ENCODE data around the gene PTPRT. TPM values are rescaled to one million over a fixed set of nuclear protein-coding genes. Genes with fewer than 3 reads are reported as not detected.

Gene PTPRT
- polyA plus RNA-seq, 1 donor, result 0.78 TPM

GRCh38 chr20:42359617-42360016 is 830.1 kb downstream of the PTPRT start:
- Histone ChIP-seq H3K27me3 (ENCODE audit: control insufficient read depth, insufficient read depth, low read length) (no peaks in the 10 kb centered on the region), H3K27ac (ENCODE audit: low read length) (no peak overlapping the region), H3K4me1 (ENCODE audit: control insufficient read depth, insufficient read depth, low read length) (no peaks in the 10 kb centered on the region), H3K9me3 (ENCODE audit: control insufficient read depth, low read depth, low read length) (no peaks in the 10 kb centered on the region), H3K4me3 (ENCODE audit: low read length) (no peak overlapping the region), H3K36me3 (ENCODE audit: control insufficient read depth, insufficient read depth, low read length) (no peaks in the 10 kb centered on the region)
- no CpG with 5 or more reads among the region's 10 CpGs for WGBS (ENCODE audit: insufficient coverage, low lambda C conversion rate)
- DNase-seq, result no peak

GRCh38 chr20:42352096-42352495 is 837.6 kb downstream of the PTPRT start:
- Histone ChIP-seq H3K4me1 (ENCODE audit: control insufficient read depth, insufficient read depth, low read length) (no peaks in the 10 kb centered on the region), H3K36me3 (ENCODE audit: control insufficient read depth, insufficient read depth, low read length) (no peaks in the 10 kb centered on the region), H3K4me3 (ENCODE audit: low read length) (no peak overlapping the region), H3K27ac (ENCODE audit: low read length) (no peak overlapping the region), H3K27me3 (ENCODE audit: control insufficient read depth, insufficient read depth, low read length) (no peaks in the 10 kb centered on the region), H3K9me3 (ENCODE audit: control insufficient read depth, low read depth, low read length) (no peaks in the 10 kb centered on the region)
- no peak for DNase-seq
- WGBS (ENCODE audit: insufficient coverage, low lambda C conversion rate), result no CpG with 5 or more reads among the region's 6 CpGs

- no peaks in the 10 kb centered on the region for H3K4me1 ChIP-seq (ENCODE audit: control insufficient read depth, insufficient read depth, low read length)
- no peaks in the 10 kb centered on the region for H3K27me3 ChIP-seq (ENCODE audit: control insufficient read depth, insufficient read depth, low read length)
- H3K4me3 ChIP-seq (ENCODE audit: low read length), result no peak overlapping the region
- no peak overlapping the region for H3K27ac ChIP-seq (ENCODE audit: low read length)
- no peaks in the 10 kb centered on the region for H3K9me3 ChIP-seq (ENCODE audit: control insufficient read depth, low read depth, low read length)
- no peak for DNase-seq
- H3K36me3 ChIP-seq (ENCODE audit: control insufficient read depth, insufficient read depth, low read length), result no peaks in the 10 kb centered on the region
- no CpG with 5 or more reads among the region's 7 CpGs for WGBS (ENCODE audit: insufficient coverage, low lambda C conversion rate)
Measured at GRCh38 chr20:42350521-42350920, 839.2 kb downstream of the PTPRT start.

GRCh38 chr20:42346189-42347170 is 843.2 kb downstream of the PTPRT start:
- Histone ChIP-seq H3K4me1 (ENCODE audit: control insufficient read depth, insufficient read depth, low read length) (no peaks in the 10 kb centered on the region), H3K36me3 (ENCODE audit: control insufficient read depth, insufficient read depth, low read length) (no peaks in the 10 kb centered on the region), H3K27me3 (ENCODE audit: control insufficient read depth, insufficient read depth, low read length) (no peaks in the 10 kb centered on the region), H3K27ac (ENCODE audit: low read length) (no peak overlapping the region), H3K4me3 (ENCODE audit: low read length) (no peak overlapping the region), H3K9me3 (ENCODE audit: control insufficient read depth, low read depth, low read length) (no peaks in the 10 kb centered on the region)
- WGBS (ENCODE audit: insufficient coverage, low lambda C conversion rate), result 100% methylated on average over 2 of the region's 10 CpGs
- DNase-seq, result no peak

GRCh38 chr20:42341654-42342053 is 848.1 kb downstream of the PTPRT start:
- Histone ChIP-seq H3K4me3 (ENCODE audit: low read length) (no peak overlapping the region), H3K27ac (ENCODE audit: low read length) (no peak overlapping the region), H3K4me1 (ENCODE audit: control insufficient read depth, insufficient read depth, low read length) (no peaks in the 10 kb centered on the region), H3K27me3 (ENCODE audit: control insufficient read depth, insufficient read depth, low read length) (no peaks in the 10 kb centered on the region), H3K9me3 (ENCODE audit: control insufficient read depth, low read depth, low read length) (no peaks in the 10 kb centered on the region), H3K36me3 (ENCODE audit: control insufficient read depth, insufficient read depth, low read length) (no peaks in the 10 kb centered on the region)
- WGBS (ENCODE audit: insufficient coverage, low lambda C conversion rate), result no CpG with 5 or more reads among the region's 2 CpGs
- DNase-seq, result no peak

GRCh38 chr20:42340368-42340767 is 849.3 kb downstream of the PTPRT start:
- Histone ChIP-seq H3K9me3 (ENCODE audit: control insufficient read depth, low read depth, low read length) (no peaks in the 10 kb centered on the region), H3K36me3 (ENCODE audit: control insufficient read depth, insufficient read depth, low read length) (no peaks in the 10 kb centered on the region), H3K27me3 (ENCODE audit: control insufficient read depth, insufficient read depth, low read length) (no peaks in the 10 kb centered on the region), H3K27ac (ENCODE audit: low read length) (no peak overlapping the region), H3K4me3 (ENCODE audit: low read length) (no peak overlapping the region), H3K4me1 (ENCODE audit: control insufficient read depth, insufficient read depth, low read length) (no peaks in the 10 kb centered on the region)
- no peak for DNase-seq
- 80% methylated on average over 1 of the region's 4 CpGs for WGBS (ENCODE audit: insufficient coverage, low lambda C conversion rate)

- 20% methylated on average over 1 of the region's 5 CpGs for WGBS (ENCODE audit: insufficient coverage, low lambda C conversion rate)
Measured at GRCh38 chr20:42338294-42339201, 851.2 kb downstream of the PTPRT start.

GRCh38 chr20:42336576-42336975 is 853.1 kb downstream of the PTPRT start:
- Histone ChIP-seq H3K9me3 (ENCODE audit: control insufficient read depth, low read depth, low read length) (no peaks in the 10 kb centered on the region), H3K4me1 (ENCODE audit: control insufficient read depth, insufficient read depth, low read length) (no peaks in the 10 kb centered on the region), H3K27ac (ENCODE audit: low read length) (no peak overlapping the region), H3K27me3 (ENCODE audit: control insufficient read depth, insufficient read depth, low read length) (no peaks in the 10 kb centered on the region), H3K36me3 (ENCODE audit: control insufficient read depth, insufficient read depth, low read length) (no peaks in the 10 kb centered on the region), H3K4me3 (ENCODE audit: low read length) (no peak overlapping the region)
- no CpG with 5 or more reads among the region's 1 CpG for WGBS (ENCODE audit: insufficient coverage, low lambda C conversion rate)
- no peak for DNase-seq

More at GRCh38 chr20:42338294-42339201, 851.2 kb downstream of the PTPRT start:
- H3K36me3 ChIP-seq (ENCODE audit: control insufficient read depth, insufficient read depth, low read length), result no peaks in the 10 kb centered on the region
- no peak overlapping the region for H3K27ac ChIP-seq (ENCODE audit: low read length)
- DNase-seq, result no peak
- no peaks in the 10 kb centered on the region for H3K9me3 ChIP-seq (ENCODE audit: control insufficient read depth, low read depth, low read length)
- no peaks in the 10 kb centered on the region for H3K4me1 ChIP-seq (ENCODE audit: control insufficient read depth, insufficient read depth, low read length)
- H3K27me3 ChIP-seq (ENCODE audit: control insufficient read depth, insufficient read depth, low read length), result no peaks in the 10 kb centered on the region
- no peak overlapping the region for H3K4me3 ChIP-seq (ENCODE audit: low read length)

- H3K36me3 ChIP-seq (ENCODE audit: control insufficient read depth, insufficient read depth, low read length), result no peaks in the 10 kb centered on the region
- H3K4me3 ChIP-seq (ENCODE audit: low read length), result no peak overlapping the region
- H3K9me3 ChIP-seq (ENCODE audit: control insufficient read depth, low read depth, low read length), result no peaks in the 10 kb centered on the region
- H3K27me3 ChIP-seq (ENCODE audit: control insufficient read depth, insufficient read depth, low read length), result no peaks in the 10 kb centered on the region
- DNase-seq, result no peak
- no peaks in the 10 kb centered on the region for H3K4me1 ChIP-seq (ENCODE audit: control insufficient read depth, insufficient read depth, low read length)
- 56% methylated on average over 1 of the region's 2 CpGs for WGBS (ENCODE audit: insufficient coverage, low lambda C conversion rate)
- H3K27ac ChIP-seq (ENCODE audit: low read length), result no peak overlapping the region
Measured at GRCh38 chr20:42319252-42320013, 870.3 kb downstream of the PTPRT start.

- 100% methylated on average over 1 of the region's 3 CpGs for WGBS (ENCODE audit: insufficient coverage, low lambda C conversion rate)
- Histone ChIP-seq H3K27ac (ENCODE audit: low read length) (no peak overlapping the region), H3K4me3 (ENCODE audit: low read length) (no peak overlapping the region), H3K36me3 (ENCODE audit: control insufficient read depth, insufficient read depth, low read length) (no peaks in the 10 kb centered on the region), H3K27me3 (ENCODE audit: control insufficient read depth, insufficient read depth, low read length) (no peaks in the 10 kb centered on the region), H3K4me1 (ENCODE audit: control insufficient read depth, insufficient read depth, low read length) (no peaks in the 10 kb centered on the region), H3K9me3 (ENCODE audit: control insufficient read depth, low read depth, low read length) (no peaks in the 10 kb centered on the region)
- DNase-seq, result no peak
Measured at GRCh38 chr20:42313704-42314103, 876.0 kb downstream of the PTPRT start.
